Measurements from ENCODE around the gene NELL2. TPM values are rescaled to one million over a fixed set of nuclear protein-coding genes. Genes with fewer than 3 reads are reported as not detected.

NELL2 gene
- total and polyA plus RNA-seq, 11 donors: 0.04 to 1.8 (median 0.77) TPM; not detected in 3

DNA sequence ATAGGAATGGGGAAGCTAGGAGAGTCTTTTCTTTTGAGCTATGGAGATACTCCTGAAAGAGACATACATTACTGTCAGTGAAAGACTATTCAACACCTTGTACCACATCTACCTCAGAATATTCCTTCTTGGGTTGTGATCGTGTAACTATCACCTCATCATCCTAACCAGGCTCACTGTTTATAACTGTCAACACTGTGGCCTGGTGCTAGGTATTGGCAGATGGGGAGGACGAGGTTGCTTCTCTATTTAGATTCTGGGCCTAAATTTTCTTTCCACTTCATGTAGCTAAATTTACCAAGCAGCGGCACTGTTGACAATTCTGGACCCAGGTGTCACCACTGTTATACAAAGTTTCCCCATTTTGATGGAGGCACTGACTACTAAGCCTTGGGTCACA lies 354.4 kb downstream of the NELL2 start:
- TF ChIP-seq CTCF (IDR thresholded peaks at IDR 0.05) (no peak), POLR2A (IDR thresholded peaks at IDR 0.05) (no peak)
- no peaks in the 10 kb centered on the region for H3K27me3 ChIP-seq
- no peak for DNase-seq
- 40 to 47% (median 44%) methylated on average over 3 of the region's 3 CpGs for WGBS, 4 donors
- ATAC-seq: no peak
- intact Hi-C loops (cut with DNase I): no loop called here
- no peaks in the 10 kb centered on the region for H3K36me3 ChIP-seq
- no peaks in the 10 kb centered on the region for H3K4me1 ChIP-seq
- H3K27ac ChIP-seq: no peak overlapping the region
- no peaks in the 10 kb centered on the region for H3K9me3 ChIP-seq
- H3K4me3 ChIP-seq: no peak overlapping the region

GRCh38 chr12:44519931-44520330 lies 356.2 kb downstream of the NELL2 start:
- no peaks in the 10 kb centered on the region for H3K36me3 ChIP-seq
- TF ChIP-seq POLR2A (IDR thresholded peaks at IDR 0.05) (no peak), CTCF (IDR thresholded peaks at IDR 0.05) (no peak)
- ATAC-seq (no peak), DNase-seq (no peak)
- no peak overlapping the region for H3K27ac ChIP-seq
- no peaks in the 10 kb centered on the region for H3K4me1 ChIP-seq
- no peaks in the 10 kb centered on the region for H3K9me3 ChIP-seq
- WGBS, 4 donors: 92 to 97% (median 92%) methylated on average over 6 of the region's 6 CpGs
- intact Hi-C loops (cut with DNase I): no loop called here
- H3K27me3 ChIP-seq: no peaks in the 10 kb centered on the region
- H3K4me3 ChIP-seq: no peak overlapping the region

GRCh38 chr12:44511289-44511688 lies 364.8 kb downstream of the NELL2 start:
- H3K36me3 ChIP-seq: no peaks in the 10 kb centered on the region
- H3K27me3 ChIP-seq: no peaks in the 10 kb centered on the region
- H3K27ac ChIP-seq: no peak overlapping the region
- no peaks in the 10 kb centered on the region for H3K4me1 ChIP-seq
- no peak overlapping the region for H3K4me3 ChIP-seq
- intact Hi-C loops (cut with DNase I): no loop called here
- no peak for DNase-seq
- TF ChIP-seq CTCF (IDR thresholded peaks at IDR 0.05): no peak
- no peak for TF ChIP-seq POLR2A (IDR thresholded peaks at IDR 0.05)
- ATAC-seq: no peak
- H3K9me3 ChIP-seq: no peaks in the 10 kb centered on the region

GRCh38 chr12:44510510-44510909 lies 365.6 kb downstream of the NELL2 start:
- no peaks in the 10 kb centered on the region for H3K4me1 ChIP-seq
- no peak overlapping the region for H3K4me3 ChIP-seq
- intact Hi-C loops (cut with DNase I): no loop called here
- DNase-seq (no peak), ATAC-seq (no peak)
- 70 to 83% (median 79%) methylated on average over 2 of the region's 2 CpGs for WGBS, 4 donors
- H3K27ac ChIP-seq: no peak overlapping the region
- H3K9me3 ChIP-seq: no peaks in the 10 kb centered on the region
- no peaks in the 10 kb centered on the region for H3K36me3 ChIP-seq
- no peak for TF ChIP-seq POLR2A (IDR thresholded peaks at IDR 0.05)
- no peak for TF ChIP-seq CTCF (IDR thresholded peaks at IDR 0.05)
- no peaks in the 10 kb centered on the region for H3K27me3 ChIP-seq
